Lower leg skin (tissue), 3 donors: ENCODE data around the gene TRABD.

Experiments used
- POLR2A ChIP-seq, 2 donors: fragments of 450-650 bp; IDR thresholded peaks; one replicate each; pipeline ENCODE4 v1.6.1; 2016 to 2017; ENCODE audit warnings: antibody characterized with exemption in 2 of 2, mild to moderate bottlenecking in 1 of 2, moderate library complexity in 1 of 2
- TF ChIP-seq, protein P1 (sequence below), 3 donors: fragments of 450-650 bp; IDR thresholded peaks; one replicate each; pipeline ENCODE4 v1.5.1; 2016; ENCODE audit warnings: antibody characterized with exemption in 3 of 3, mild to moderate bottlenecking in 3 of 3, moderate library complexity in 2 of 3

DNA sequence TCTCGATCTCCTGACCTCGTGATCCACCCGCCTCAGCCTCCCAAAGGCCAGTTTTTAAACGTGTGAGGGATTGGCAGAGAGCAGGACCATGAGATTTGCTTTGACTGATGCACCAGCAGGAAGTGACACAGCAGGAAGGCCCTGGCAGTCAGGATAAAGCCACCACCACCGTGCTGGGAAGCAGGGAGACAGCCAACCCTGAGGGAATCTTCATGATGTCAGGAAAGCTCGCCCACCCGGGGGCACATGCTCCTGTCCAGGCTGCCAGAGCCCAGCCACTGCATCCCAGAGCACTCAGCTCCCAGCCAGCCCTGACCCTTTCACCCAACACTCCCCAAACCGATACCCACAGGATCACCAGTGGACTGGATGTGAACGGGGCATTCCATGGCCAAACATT is 53.0 kb downstream of the TRABD start:
- TF ChIP-seq POLR2A (IDR thresholded peaks at IDR 0.05) = no peak
- TF ChIP-seq, protein P1, sequence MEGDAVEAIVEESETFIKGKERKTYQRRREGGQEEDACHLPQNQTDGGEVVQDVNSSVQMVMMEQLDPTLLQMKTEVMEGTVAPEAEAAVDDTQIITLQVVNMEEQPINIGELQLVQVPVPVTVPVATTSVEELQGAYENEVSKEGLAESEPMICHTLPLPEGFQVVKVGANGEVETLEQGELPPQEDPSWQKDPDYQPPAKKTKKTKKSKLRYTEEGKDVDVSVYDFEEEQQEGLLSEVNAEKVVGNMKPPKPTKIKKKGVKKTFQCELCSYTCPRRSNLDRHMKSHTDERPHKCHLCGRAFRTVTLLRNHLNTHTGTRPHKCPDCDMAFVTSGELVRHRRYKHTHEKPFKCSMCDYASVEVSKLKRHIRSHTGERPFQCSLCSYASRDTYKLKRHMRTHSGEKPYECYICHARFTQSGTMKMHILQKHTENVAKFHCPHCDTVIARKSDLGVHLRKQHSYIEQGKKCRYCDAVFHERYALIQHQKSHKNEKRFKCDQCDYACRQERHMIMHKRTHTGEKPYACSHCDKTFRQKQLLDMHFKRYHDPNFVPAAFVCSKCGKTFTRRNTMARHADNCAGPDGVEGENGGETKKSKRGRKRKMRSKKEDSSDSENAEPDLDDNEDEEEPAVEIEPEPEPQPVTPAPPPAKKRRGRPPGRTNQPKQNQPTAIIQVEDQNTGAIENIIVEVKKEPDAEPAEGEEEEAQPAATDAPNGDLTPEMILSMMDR (IDR thresholded peaks at IDR 0.05) = no peak
